Measurements from ENCODE around the gene FGL2. TPM values are rescaled to one million over a fixed set of nuclear protein-coding genes. Genes with fewer than 3 reads are reported as not detected.

FGL2 gene
- total and polyA plus RNA-seq, 11 donors = 2.5 to 56.9 (median 8.6) TPM

- ATAC-seq = peak in 1 of 4 donors; percentile 44
- DNase-seq = peak in 1 of 5 donors; percentile 25
- no peaks in the 10 kb centered on the region for H3K27me3 ChIP-seq
- no peak for TF ChIP-seq POLR2A (IDR thresholded peaks at IDR 0.05)
- TF ChIP-seq, protein P1, sequence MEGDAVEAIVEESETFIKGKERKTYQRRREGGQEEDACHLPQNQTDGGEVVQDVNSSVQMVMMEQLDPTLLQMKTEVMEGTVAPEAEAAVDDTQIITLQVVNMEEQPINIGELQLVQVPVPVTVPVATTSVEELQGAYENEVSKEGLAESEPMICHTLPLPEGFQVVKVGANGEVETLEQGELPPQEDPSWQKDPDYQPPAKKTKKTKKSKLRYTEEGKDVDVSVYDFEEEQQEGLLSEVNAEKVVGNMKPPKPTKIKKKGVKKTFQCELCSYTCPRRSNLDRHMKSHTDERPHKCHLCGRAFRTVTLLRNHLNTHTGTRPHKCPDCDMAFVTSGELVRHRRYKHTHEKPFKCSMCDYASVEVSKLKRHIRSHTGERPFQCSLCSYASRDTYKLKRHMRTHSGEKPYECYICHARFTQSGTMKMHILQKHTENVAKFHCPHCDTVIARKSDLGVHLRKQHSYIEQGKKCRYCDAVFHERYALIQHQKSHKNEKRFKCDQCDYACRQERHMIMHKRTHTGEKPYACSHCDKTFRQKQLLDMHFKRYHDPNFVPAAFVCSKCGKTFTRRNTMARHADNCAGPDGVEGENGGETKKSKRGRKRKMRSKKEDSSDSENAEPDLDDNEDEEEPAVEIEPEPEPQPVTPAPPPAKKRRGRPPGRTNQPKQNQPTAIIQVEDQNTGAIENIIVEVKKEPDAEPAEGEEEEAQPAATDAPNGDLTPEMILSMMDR (IDR thresholded peaks at IDR 0.05) = no peak
- 89 to 95% (median 90%) methylated on average over 4 of the region's 4 CpGs for WGBS, 4 donors
- H3K36me3 ChIP-seq = no peaks in the 10 kb centered on the region
- H3K9me3 ChIP-seq = peaks cover 0 to 4% (median 0%) of the 10 kb centered on the region in 12 donors
- peaks cover 0 to 69% (median 2%) of the 10 kb centered on the region in 12 donors for H3K4me1 ChIP-seq
- intact Hi-C loops (cut with DNase I) = no loop called here
- peak overlapping the region in 1 of 12 donors; percentile 64 for H3K27ac ChIP-seq
- no peak overlapping the region for H3K4me3 ChIP-seq
Observed at GRCh38 chr7:77188731-77189437, 10.7 kb downstream of the FGL2 start.

GRCh38 chr7:77185866-77186265 is 13.8 kb downstream of the FGL2 start:
- intact Hi-C loops (cut with DNase I) = no loop called here
- no peak for DNase-seq
- TF ChIP-seq POLR2A (IDR thresholded peaks at IDR 0.05) = no peak
- TF ChIP-seq, protein P1 (IDR thresholded peaks at IDR 0.05) = no peak
- Histone ChIP-seq H3K9me3 (peaks cover 0 to 4% (median 0%) of the 10 kb centered on the region in 12 donors), H3K36me3 (no peaks in the 10 kb centered on the region), H3K27me3 (no peaks in the 10 kb centered on the region), H3K27ac (peak overlapping the region in 1 of 12 donors; percentile 23), H3K4me1 (peaks cover 0 to 63% (median 0%) of the 10 kb centered on the region in 12 donors), H3K4me3 (no peak overlapping the region)
- no peak for ATAC-seq
- 83 to 93% (median 89%) methylated on average over 2 of the region's 2 CpGs for WGBS, 4 donors

- no peaks in the 10 kb centered on the region for H3K27me3 ChIP-seq
- 63 to 75% (median 69%) methylated on average over 3 of the region's 3 CpGs for WGBS, 4 donors
- no peak for ATAC-seq
Observed at GRCh38 chr7:77184990-77185389, 14.6 kb downstream of the FGL2 start.

GRCh38 chr7:77184463-77184862 is 15.2 kb downstream of the FGL2 start:
- TF ChIP-seq, protein P1 (IDR thresholded peaks at IDR 0.05) = no peak
- TF ChIP-seq POLR2A (IDR thresholded peaks at IDR 0.05) = no peak
- intact Hi-C loops (cut with DNase I) = no loop called here
- no peaks in the 10 kb centered on the region for H3K27me3 ChIP-seq
- H3K27ac ChIP-seq = peak overlapping the region in 1 of 12 donors; percentile 32
- no peak overlapping the region for H3K4me3 ChIP-seq
- ATAC-seq = no peak
- peaks cover 0 to 61% (median 0%) of the 10 kb centered on the region in 12 donors for H3K4me1 ChIP-seq
- no peak for DNase-seq
- no peaks in the 10 kb centered on the region for H3K36me3 ChIP-seq
- peaks cover 0 to 4% (median 0%) of the 10 kb centered on the region in 12 donors for H3K9me3 ChIP-seq

More at GRCh38 chr7:77184990-77185389, 14.6 kb downstream of the FGL2 start:
- no peak for DNase-seq
- intact Hi-C loops (cut with DNase I) = no loop called here
- H3K9me3 ChIP-seq = peaks cover 0 to 4% (median 0%) of the 10 kb centered on the region in 12 donors
- H3K4me3 ChIP-seq = no peak overlapping the region
- H3K36me3 ChIP-seq = no peaks in the 10 kb centered on the region
- H3K27ac ChIP-seq = peak overlapping the region in 1 of 12 donors; percentile 50
- TF ChIP-seq POLR2A (IDR thresholded peaks at IDR 0.05) = no peak
- TF ChIP-seq, protein P1 (IDR thresholded peaks at IDR 0.05) = no peak
- H3K4me1 ChIP-seq = peaks cover 0 to 63% (median 0%) of the 10 kb centered on the region in 12 donors
